ENCODE measurements around the gene PSMB3.

- no peak for TF ChIP-seq SIN3A (IDR thresholded peaks at IDR 0.05; ENCODE audit: borderline replicate concordance, insufficient read depth, low read length)
- no peak for TF ChIP-seq POLR2AphosphoS5 (IDR thresholded peaks at IDR 0.05; ENCODE audit: low read depth, low read length)
Observed at GRCh38 chr17:38768417-38768816, 15.9 kb downstream of the PSMB3 start.

Measured in PFSK-1 (cell line).